HepG2 (cell line): ENCODE results near the gene LAMP2. TPM values are rescaled to one million over a fixed set of nuclear protein-coding genes. Genes with fewer than 3 reads are reported as not detected.

Experiments used
- BRCA1 ChIP-seq: sonication (generic); formaldehyde crosslinking; IDR thresholded peaks from 2 replicates; pipeline ENCODE4 v1.4.0; 2020; ENCODE audit warnings: missing genetic modification reagents
- GATAD2A ChIP-seq: IDR thresholded peaks from 2 replicates; pipeline ENCODE4 v1.6.1; 2016
- HNF1A ChIP-seq, 2 experiments: sonication (generic) in 1 of 2; formaldehyde crosslinking in 1 of 2; IDR thresholded peaks; 2 replicates each; pipeline versions ENCODE4 v1.4.0 to v1.6.1; 2016 to 2020; ENCODE audit warnings: borderline replicate concordance in 1 of 2, low read depth in 1 of 2, mild to moderate bottlenecking in 1 of 2, missing genetic modification reagents in 1 of 2
- KDM5B ChIP-seq: sonication (generic); formaldehyde crosslinking; IDR thresholded peaks from 2 replicates; pipeline ENCODE4 v1.4.0; 2020; ENCODE audit warnings: missing genetic modification reagents, mild to moderate bottlenecking, borderline replicate concordance
- PHF8 ChIP-seq: sonication (generic); formaldehyde crosslinking; IDR thresholded peaks from 2 replicates; pipeline ENCODE4 v1.5.0; 2020; ENCODE audit warnings: missing genetic modification reagents
- POGZ ChIP-seq: sonication (generic); formaldehyde crosslinking; IDR thresholded peaks from 2 replicates; pipeline ENCODE4 v1.4.0; 2020; ENCODE audit warnings: mild to moderate bottlenecking, missing genetic modification reagents
- RAD21 ChIP-seq: fragments of 450-650 bp; formaldehyde crosslinking; IDR thresholded peaks from 2 replicates; pipeline ENCODE4 v1.5.0; 2020; ENCODE audit warnings: mild to moderate bottlenecking
- SMC3 ChIP-seq: IDR thresholded peaks from 2 replicates; pipeline ENCODE4 v1.6.1; 2011; ENCODE audit warnings: low read length, improper control_type of control experiment
- SOX6 ChIP-seq, 2 experiments: fragments of 450-650 bp in 1 of 2; sonication (generic) in 1 of 2; formaldehyde crosslinking in 1 of 2; IDR thresholded peaks; 2 replicates each; pipeline versions ENCODE4 v1.4.0 to v1.6.1; 2017 to 2020; ENCODE audit warnings: antibody characterized with exemption in 1 of 2, mild to moderate bottlenecking in 1 of 2, missing genetic modification reagents in 1 of 2
- TFAP4 ChIP-seq: sonication (generic); IDR thresholded peaks from 2 replicates; pipeline ENCODE4 v1.6.1; 2016; ENCODE audit warnings: low read depth, borderline replicate concordance
- ZMAT3 ChIP-seq: sonication (generic); formaldehyde crosslinking; conservative IDR thresholded peaks from 2 replicates; pipeline ENCODE4 v1.7.0; 2021; ENCODE audit warnings: missing genetic modification reagents
- ZNF552 ChIP-seq: sonication (generic); formaldehyde crosslinking; IDR thresholded peaks from 2 replicates; pipeline ENCODE4 v1.9.0; 2022; ENCODE audit warnings: missing genetic modification reagents, mild to moderate bottlenecking, borderline replicate concordance
- ZNF800 ChIP-seq: sonication (generic); formaldehyde crosslinking; IDR thresholded peaks from 2 replicates; pipeline ENCODE4 v1.4.0; 2020; ENCODE audit warnings: missing genetic modification reagents
- ZNF878 ChIP-seq: sonication (generic); formaldehyde crosslinking; IDR thresholded peaks from 2 replicates; pipeline ENCODE4 v1.8.1; 2023; ENCODE audit warnings: mild to moderate bottlenecking, missing genetic modification reagents, moderate library complexity
- polyA plus RNA-seq, 8 experiments: library from polyadenylated mRNA; depleted of rRNA in 3 of 8; stranded (reverse) in 7 of 8; unstranded in 1 of 8; fragments of >200 nt; fragmentation: Illumina TruSeq in 4 of 8; extraction: Trizol in 4 of 8; gene quantifications; 2 replicates each; pipeline versions ENCODE4 v1.2.1 to v1.2.3, GENCODE V29; 2011 to 2016; ENCODE audit warnings: low read depth in 4 of 8, missing spikeins in 1 of 8, mixed read lengths in 1 of 8; ENCODE audit not compliant: insufficient read depth in 1 of 8
- total RNA-seq, 5 experiments: library from RNA; depleted of rRNA; stranded (reverse); fragments of >200 nt; fragmentation: Illumina TruSeq; extraction: Trizol; gene quantifications; 2 replicates each; pipeline ENCODE4 v1.2.3, GENCODE V29; 2016; ENCODE audit warnings: low read depth in 1 of 5
- TF ChIP-seq, protein P1 (sequence below): sonication (generic); formaldehyde crosslinking; IDR thresholded peaks from 2 replicates; pipeline ENCODE4 v1.4.0; 2020; ENCODE audit warnings: missing genetic modification reagents
- TF ChIP-seq, protein P2 (sequence below): sonication (generic); formaldehyde crosslinking; IDR thresholded peaks from 2 replicates; pipeline ENCODE4 v1.4.0; 2020; ENCODE audit warnings: mild to moderate bottlenecking, missing genetic modification reagents

LAMP2 gene
- total and polyA plus RNA-seq, 2 of the 13 experiments (the other 11 are each of a cell fraction or from before 2014, with no cell fraction given), result 127 to 170 TPM

GRCh38 chrX:120485638-120486520, 16.8 kb upstream of the LAMP2 start (continued):
- TF ChIP-seq TFAP4 (peak; percentile 74; the same call in 1 of the 2 replicates), GATAD2A (CRISPR knock-in tag) (peak; percentile 72; the same call in 1 of the 2 replicates), PHF8 (CRISPR knock-in tag) (peak; percentile 39; the same call in 1 of the 2 replicates), ZNF552 (no peak), BRCA1 (CRISPR knock-in tag) (no peak; the same call in 1 of the 2 replicates), ZNF878 (CRISPR knock-in tag) (peak; percentile 45; the same call in 1 of the 2 replicates), KDM5B (CRISPR knock-in tag) (peak; percentile 60; the same call in 1 of the 2 replicates), RAD21 (CRISPR knock-in tag) (0 out of 2 replicates have a peak, but pooled peaks have one; percentile 14), ZNF800 (CRISPR knock-in tag) (peak; percentile 64; the same call in 1 of the 2 replicates), HNF1A (IDR thresholded peaks at IDR 0.05; ENCODE audit: low read depth) (0 out of 2 replicates have a peak, but pooled peaks have one; percentile 35), HNF1A (CRISPR knock-in tag; IDR thresholded peaks at IDR 0.05; ENCODE audit: borderline replicate concordance) (peak; percentile 35; the same call in 1 of the 2 replicates), ZMAT3 (CRISPR knock-in tag) (0 out of 2 replicates have a peak, but pooled peaks have one; percentile 69), SMC3 (peak; percentile 27; the same call in 1 of the 2 replicates), POGZ (CRISPR knock-in tag) (0 out of 2 replicates have a peak, but pooled peaks have one; percentile 64), SOX6 (IDR thresholded peaks at IDR 0.05) (no peak), SOX6 (CRISPR knock-in tag; IDR thresholded peaks at IDR 0.05) (peak; percentile 93)
- TF ChIP-seq, protein P1, sequence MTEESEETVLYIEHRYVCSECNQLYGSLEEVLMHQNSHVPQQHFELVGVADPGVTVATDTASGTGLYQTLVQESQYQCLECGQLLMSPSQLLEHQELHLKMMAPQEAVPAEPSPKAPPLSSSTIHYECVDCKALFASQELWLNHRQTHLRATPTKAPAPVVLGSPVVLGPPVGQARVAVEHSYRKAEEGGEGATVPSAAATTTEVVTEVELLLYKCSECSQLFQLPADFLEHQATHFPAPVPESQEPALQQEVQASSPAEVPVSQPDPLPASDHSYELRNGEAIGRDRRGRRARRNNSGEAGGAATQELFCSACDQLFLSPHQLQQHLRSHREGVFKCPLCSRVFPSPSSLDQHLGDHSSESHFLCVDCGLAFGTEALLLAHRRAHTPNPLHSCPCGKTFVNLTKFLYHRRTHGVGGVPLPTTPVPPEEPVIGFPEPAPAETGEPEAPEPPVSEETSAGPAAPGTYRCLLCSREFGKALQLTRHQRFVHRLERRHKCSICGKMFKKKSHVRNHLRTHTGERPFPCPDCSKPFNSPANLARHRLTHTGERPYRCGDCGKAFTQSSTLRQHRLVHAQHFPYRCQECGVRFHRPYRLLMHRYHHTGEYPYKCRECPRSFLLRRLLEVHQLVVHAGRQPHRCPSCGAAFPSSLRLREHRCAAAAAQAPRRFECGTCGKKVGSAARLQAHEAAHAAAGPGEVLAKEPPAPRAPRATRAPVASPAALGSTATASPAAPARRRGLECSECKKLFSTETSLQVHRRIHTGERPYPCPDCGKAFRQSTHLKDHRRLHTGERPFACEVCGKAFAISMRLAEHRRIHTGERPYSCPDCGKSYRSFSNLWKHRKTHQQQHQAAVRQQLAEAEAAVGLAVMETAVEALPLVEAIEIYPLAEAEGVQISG (CRISPR knock-in tag), result peak; percentile 75
- TF ChIP-seq, protein P2, sequence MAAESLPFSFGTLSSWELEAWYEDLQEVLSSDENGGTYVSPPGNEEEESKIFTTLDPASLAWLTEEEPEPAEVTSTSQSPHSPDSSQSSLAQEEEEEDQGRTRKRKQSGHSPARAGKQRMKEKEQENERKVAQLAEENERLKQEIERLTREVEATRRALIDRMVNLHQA (CRISPR knock-in tag), result no peak
